G401.6 (cell line): Measurements from ENCODE around the gene KSR2.

Experiments
- FAIRE-seq: peaks from 2 replicates; lab custom pipeline; 2012; peaks lifted over from hg19 to GRCh38; lab: Jason Lieb, UNC

Gene KSR2

DNA sequence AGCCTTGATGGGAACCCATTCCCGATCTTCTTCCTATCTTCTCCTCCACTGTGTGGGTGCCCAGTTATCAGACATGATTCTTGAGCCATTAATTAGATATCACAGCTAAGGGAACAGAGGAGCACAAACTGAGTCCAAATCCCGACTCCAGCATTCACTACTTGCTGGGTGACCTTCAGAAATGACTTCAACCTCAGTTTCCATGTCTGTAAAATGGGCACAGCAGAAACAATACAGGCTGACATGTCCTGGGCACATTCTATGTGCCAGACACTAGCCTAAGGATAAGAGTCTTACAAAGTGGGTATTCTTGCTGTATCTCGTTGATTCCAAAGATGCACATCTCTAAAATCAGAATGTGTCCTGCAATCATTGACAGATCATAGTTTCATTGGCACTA, 478.7 kb downstream of the KSR2 start:
- FAIRE-seq, result no peak

GRCh38 chr12:117489671-117490070, 479.1 kb downstream of the KSR2 start:
- no peak for FAIRE-seq

GRCh38 chr12:117486840-117487659, 481.7 kb downstream of the KSR2 start:
- FAIRE-seq, result no peak

DNA sequence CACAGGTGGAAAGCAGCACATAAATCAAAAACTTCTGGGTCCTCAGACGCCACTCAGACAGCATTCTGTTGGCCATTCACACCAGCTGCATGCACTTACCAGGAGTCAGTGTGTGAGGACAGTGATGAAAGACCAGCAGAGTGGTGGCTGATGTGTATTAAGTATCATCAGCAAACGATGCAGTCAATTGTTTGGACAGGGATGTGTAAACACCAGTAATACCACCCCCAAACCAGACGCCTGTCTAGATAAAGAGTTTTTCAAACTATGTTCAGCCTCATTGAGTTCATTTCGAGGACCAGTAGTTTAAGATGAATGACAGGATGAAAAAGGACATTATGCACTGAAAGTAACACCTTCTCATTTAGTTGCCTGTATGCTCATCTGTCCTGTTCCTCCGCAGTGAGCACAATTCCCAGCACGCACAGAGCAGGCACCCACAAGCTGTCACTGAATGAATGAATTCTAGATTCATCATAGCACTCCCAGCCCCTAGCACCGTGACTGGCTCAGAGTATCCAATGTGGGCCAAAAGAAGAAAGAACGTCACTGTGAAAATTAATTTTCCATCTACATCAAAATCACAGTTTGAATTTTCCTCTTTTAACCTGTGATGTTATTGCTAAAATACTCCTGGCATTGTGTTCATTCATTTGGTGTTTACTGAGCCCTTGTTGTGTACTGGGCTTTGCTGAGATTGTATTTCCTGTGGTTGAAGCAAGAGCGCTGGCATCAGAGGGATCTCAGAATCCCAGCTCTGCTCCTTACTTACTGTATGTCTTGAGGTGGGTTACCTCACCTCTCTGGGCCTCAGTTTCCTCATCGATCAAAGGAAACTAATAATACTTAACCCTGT, 482.6 kb downstream of the KSR2 start:
- no peak for FAIRE-seq

GRCh38 chr12:117484901-117485300, 483.9 kb downstream of the KSR2 start:
- no peak for FAIRE-seq

- no peak for FAIRE-seq
Observed at GRCh38 chr12:117483501-117483900, 485.3 kb downstream of the KSR2 start.

DNA sequence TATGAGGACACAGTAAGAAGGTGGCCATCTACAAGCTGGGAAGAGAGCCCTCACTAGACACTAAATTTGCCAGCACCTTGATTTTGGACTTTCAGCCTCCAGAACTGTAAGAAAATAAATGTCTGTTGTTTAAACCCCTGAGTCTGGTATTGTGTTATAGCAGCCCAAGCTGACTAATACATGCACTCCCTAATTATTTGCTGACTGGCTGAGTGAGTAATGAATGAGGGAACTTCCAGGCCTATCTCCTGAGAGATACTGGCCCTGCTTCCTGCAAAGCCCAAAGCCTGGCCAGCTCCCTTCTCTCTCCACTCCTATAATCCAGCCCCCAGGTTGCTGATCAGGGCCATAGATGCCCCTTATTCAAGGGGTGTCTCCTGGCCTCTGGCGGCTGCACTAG, 487.3 kb downstream of the KSR2 start:
- FAIRE-seq, result no peak

GRCh38 chr12:117476341-117476740, 492.4 kb downstream of the KSR2 start:
- FAIRE-seq, result no peak

DNA sequence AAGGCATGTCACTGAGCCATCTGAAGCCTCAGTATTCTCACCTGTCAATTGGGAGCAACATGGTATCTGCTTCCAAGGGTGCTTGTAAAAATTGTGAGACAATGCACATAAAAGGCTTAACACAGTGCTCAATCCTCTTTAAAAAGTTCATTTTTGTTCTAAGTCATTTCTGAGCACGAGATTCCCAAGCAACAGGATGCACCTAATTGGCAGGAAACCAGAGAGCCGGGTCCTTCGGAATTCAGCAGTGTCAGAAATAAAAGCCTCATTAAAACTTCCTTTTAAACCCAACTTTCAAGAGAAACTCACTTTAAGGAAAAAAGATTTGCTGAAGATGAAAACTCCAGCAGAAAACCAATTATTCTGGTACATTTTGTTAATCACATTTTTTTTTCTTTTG, 494.9 kb downstream of the KSR2 start:
- no peak for FAIRE-seq

GRCh38 chr12:117472983-117473382, 495.8 kb downstream of the KSR2 start:
- FAIRE-seq, result no peak

DNA sequence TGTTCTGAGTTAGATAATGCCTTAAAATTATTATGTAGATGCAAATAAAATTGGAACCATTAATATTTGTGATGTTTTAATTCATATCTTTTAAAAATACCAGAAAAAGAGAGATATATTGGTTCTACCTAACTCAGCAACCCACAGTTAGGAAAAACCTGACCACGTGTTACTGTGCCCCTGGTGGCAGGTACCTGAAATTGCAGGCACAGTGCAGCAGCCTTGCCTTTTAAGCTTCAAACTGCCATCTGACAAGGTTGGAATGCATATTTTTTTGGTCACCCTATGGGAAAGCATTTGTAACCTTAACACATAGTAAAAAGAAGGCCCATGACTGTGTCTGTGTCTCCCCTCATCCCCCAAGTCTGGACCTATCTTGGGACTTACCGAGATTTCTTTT, 498.0 kb downstream of the KSR2 start:
- FAIRE-seq, result no peak

DNA sequence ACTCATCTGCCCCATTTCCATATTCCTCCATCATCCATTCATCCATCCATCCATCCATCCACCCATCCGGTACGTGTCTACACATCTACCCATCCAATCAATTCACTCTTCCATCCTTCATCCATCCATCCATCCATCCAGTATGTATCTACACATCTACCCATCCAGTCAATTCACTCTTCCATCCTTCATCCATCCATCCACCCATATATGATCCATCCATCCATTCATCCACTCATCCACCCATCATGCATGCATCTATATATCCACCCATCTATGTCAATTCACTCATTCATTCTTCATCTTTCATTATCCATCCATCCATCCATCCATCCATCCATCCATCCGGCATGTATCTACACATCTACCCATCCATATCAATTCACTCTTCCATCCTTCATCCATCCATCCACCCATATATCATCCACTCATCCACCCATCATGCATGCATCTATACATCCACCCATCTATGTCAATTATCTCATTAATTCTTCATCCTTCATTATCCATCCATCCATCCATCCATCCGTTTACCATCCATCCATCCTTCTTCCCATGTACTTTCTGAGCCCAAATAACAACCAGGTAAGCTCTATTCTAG, 498.8 kb downstream of the KSR2 start:
- FAIRE-seq, result no peak

- FAIRE-seq, result no peak
Observed at GRCh38 chr12:117468016-117468415, 500.8 kb downstream of the KSR2 start.

DNA sequence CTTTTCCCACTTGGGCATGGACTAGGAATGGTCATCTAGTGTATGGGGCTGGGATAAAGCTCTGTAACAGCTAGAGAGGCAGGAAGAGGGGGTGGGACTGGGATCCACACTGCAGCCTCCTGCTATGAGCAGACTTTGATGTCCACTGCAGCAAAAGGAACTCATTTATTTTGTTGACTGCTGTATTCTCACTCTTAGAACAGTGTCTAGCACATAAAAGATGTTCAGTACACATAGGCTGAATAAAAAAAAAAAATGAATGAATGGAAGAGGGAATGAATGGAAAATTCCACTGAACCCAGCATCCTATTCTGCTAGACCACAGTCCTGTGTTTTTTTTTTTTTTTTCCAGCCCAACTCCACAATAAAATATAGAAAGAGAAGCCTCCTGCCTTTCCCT, 501.2 kb downstream of the KSR2 start:
- no peak for FAIRE-seq

GRCh38 chr12:117466677-117467362, 502.0 kb downstream of the KSR2 start:
- no peak for FAIRE-seq

GRCh38 chr12:117461732-117462131, 507.1 kb downstream of the KSR2 start:
- FAIRE-seq, result no peak

DNA sequence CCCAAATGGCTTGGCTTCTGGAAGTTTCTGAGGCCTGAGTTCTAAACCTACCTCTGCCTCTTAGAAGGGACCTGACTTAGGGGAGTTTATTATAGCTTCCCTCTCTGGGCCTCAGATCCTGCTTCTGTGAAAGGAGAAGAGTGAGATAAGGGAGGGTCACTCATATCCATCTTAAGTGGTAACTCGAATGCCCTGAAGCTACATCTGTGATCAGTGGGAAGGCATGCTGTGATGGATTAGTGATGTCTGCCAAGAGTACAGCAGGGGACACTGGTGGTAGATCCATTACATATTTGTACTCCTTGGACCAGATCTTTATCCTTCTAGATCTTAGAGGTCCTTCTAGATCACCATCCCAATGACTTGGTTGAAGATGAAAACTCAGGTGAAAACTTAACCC, 509.6 kb downstream of the KSR2 start:
- FAIRE-seq, result no peak

- FAIRE-seq, result no peak
Observed at GRCh38 chr12:117457189-117457588, 511.6 kb downstream of the KSR2 start.

GRCh38 chr12:117456076-117456475, 512.7 kb downstream of the KSR2 start:
- FAIRE-seq, result no peak

DNA sequence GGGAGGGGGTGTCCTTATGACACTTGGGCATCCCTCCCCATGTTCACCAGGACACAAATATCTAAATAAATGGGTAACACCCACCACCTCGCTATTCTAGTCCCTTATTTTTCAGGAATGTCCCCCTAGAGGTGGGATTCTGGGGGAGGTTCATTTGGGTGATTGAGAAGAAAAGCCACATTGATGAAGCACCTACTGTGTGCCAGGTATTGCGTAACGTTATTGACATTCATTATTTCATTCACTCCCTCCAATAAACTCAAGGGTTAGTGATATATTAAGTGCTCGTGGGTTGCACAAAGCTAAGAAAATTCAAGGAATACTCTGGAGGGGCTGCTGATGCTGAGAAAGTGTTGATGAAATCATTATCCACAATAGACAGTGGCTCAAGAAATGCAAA, 514.8 kb downstream of the KSR2 start:
- no peak for FAIRE-seq

GRCh38 chr12:117452112-117452511, 516.7 kb downstream of the KSR2 start:
- FAIRE-seq, result no peak

GRCh38 chr12:117450209-117450608, 518.6 kb downstream of the KSR2 start:
- no peak for FAIRE-seq
